GM10248 (cell line): ENCODE data around the gene IL36B.

Source experiments
- CTCF ChIA-PET: fragments of 300-600 bp; sonication (Branson Sonifier 250); formaldehyde crosslinking; extraction: SDS; loops from one replicate; lab custom pipeline; 2021; ENCODE audit warnings: antibody characterized with exemption; lab: Yijun Ruan, JAX
- POLR2A ChIA-PET: fragments of 350-650 bp; sonication (Branson Sonifier 250); formaldehyde crosslinking; extraction: SDS; loops from one replicate; lab custom pipeline; 2020; ENCODE audit warnings: antibody characterized with exemption; lab: Yijun Ruan, JAX
- DNase-seq: peaks from one replicate; pipeline ENCODE4 v3.0.0; 2012; ENCODE audit errors: extremely low spot score
- CTCF ChIP-seq: IDR thresholded peaks from 2 replicates; pipeline ENCODE4 v1.5.1; 2012; ENCODE audit warnings: mild to moderate bottlenecking, low read depth; ENCODE audit errors: extremely low read depth, missing control alignments, control extremely low read depth

Gene IL36B

GRCh38 chr2:113064898-113065297, 12.2 kb upstream of the IL36B start:
- no peak for TF ChIP-seq CTCF
- no peak for DNase-seq
- CTCF ChIA-PET: interaction anchor here (0.8 to 1.0 kb wide), 2 partner anchors 15 to 73 kb away, joined by 3 to 4 read pairs; no protein-coding TSS in a partner anchor
- POLR2A ChIA-PET: no interaction called here

DNA sequence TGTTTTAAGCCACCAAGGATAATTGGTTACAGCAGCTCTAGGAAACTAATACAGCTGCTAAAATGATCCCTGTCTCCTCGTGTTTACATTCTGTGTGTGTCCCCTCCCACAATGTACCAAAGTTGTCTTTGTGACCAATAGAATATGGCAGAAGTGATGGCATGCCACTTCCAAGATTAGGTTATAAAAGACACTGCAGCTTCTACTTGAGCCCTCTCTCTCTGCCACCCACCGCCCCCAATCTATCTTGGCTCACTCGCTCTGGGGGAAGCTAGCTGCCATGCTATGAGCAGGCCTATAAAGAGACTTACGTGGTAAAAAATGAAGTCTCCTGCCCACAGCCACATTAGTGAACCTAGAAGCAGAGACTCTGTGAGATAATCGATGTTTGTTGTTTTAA, 11.6 kb upstream of the IL36B start:
- CTCF ChIA-PET: no interaction called here
- DNase-seq: no peak
- POLR2A ChIA-PET: no interaction called here
- TF ChIP-seq CTCF: no peak

GRCh38 chr2:113061896-113062770, 9.5 kb upstream of the IL36B start:
- DNase-seq: no peak
- ChIA-PET POLR2A (no interaction called here), CTCF (interaction anchor here (1.6 kb wide), 2 partner anchors 10 to 18 kb away, joined by 3 to 5 read pairs; partner anchors contain the start of gene IL36B)
- TF ChIP-seq CTCF: no peak

DNA sequence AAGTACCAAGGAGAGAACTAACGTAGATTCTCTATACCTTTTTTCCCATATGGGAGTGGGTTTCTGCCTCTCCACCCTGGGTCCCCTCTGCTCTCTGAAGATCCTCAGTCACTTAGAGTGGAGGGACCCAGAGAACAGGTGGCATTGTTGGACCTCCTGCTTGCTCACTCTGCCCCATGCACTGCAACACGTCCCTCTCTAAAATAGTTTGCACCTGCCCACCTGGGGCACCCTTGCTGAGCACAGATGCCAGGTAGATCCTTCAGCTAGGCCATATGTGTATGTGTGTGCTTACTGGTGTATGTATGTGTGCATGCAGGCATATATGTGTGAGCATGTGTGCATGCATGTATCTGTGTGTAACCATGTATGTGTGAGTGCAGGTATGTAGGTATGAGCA, 8.6 kb upstream of the IL36B start:
- ChIA-PET POLR2A (no interaction called here), CTCF (interaction anchor here (1.6 kb wide), 1 partner anchor 9 kb away, joined by 3 read pairs; the partner anchor contains the start of gene IL36B)
- DNase-seq: no peak
- TF ChIP-seq CTCF: no peak

DNA sequence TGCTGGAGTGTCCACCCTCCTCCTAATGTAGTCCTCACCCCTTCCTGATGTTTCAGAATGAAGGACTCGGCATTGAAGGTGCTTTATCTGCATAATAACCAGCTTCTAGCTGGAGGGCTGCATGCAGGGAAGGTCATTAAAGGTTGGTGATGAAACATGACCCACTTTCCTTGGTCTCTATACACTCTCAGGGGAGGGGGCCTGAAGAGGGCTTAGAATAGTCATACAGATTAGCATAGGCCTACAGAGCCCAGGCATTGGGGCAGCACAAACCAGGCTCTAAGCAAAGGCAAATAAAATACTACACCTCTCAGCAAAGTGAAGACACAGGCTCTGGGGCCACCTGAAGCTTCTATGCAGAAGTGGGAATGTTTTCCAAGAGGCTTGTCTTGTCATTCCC, 8.1 kb upstream of the IL36B start:
- CTCF ChIA-PET: interaction anchor here (1.5 to 1.6 kb wide), 2 partner anchors 8 to 18 kb away, joined by 3 to 7 read pairs; partner anchors contain the start of gene IL36B
- POLR2A ChIA-PET: no interaction called here
- no peak for DNase-seq
- TF ChIP-seq CTCF: no peak

DNA sequence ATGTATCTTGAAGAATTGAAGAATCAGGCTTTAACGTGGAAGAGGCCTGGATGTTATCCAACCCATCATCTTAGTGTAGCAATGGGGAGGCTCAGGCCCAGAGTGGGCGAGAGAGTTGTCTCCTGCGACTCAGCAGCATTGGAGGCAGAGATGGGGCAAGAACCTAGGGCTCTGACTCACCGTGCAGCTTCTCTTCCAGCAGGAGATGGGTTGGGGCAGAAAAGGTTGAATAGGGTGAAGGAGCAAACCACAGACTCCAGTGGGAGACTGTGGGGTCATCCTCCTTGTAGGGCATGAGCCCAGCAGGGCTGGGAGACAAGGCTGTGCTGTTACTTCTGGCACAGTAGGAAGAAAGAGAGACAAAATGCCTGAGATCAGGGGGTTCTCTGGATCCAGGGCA, 7.7 kb upstream of the IL36B start:
- TF ChIP-seq CTCF: no peak
- POLR2A ChIA-PET: no interaction called here
- no peak for DNase-seq
- CTCF ChIA-PET: interaction anchor here (1.5 to 1.7 kb wide), 2 partner anchors 18 to 20 kb away, joined by 7 to 8 read pairs; no protein-coding TSS in a partner anchor
